HEK293 (cell line): ENCODE results near the gene ADD1.

Source experiments
- YY1 ChIP-seq: fragments of 450-650 bp; formaldehyde crosslinking; IDR thresholded peaks from 2 replicates; pipeline ENCODE4 v1.5.1; 2018; ENCODE audit warnings: missing biosample characterization, missing genetic modification characterization
- ZBTB8A ChIP-seq: fragments of 450-650 bp; formaldehyde crosslinking; IDR thresholded peaks from 2 replicates; pipeline ENCODE4 v1.5.1; 2016; ENCODE audit warnings: missing biosample characterization, missing genetic modification characterization
- ZFP41 ChIP-seq: fragments of 450-650 bp; formaldehyde crosslinking; IDR thresholded peaks from 2 replicates; pipeline ENCODE4 v1.5.1; 2016; ENCODE audit warnings: missing biosample characterization, missing genetic modification characterization, borderline replicate concordance
- ZSCAN23 ChIP-seq: fragments of 450-650 bp; formaldehyde crosslinking; IDR thresholded peaks from 2 replicates; pipeline ENCODE4 v1.5.1; 2016; ENCODE audit warnings: missing biosample characterization, missing genetic modification characterization
- TF ChIP-seq, protein P1 (sequence below): fragments of 450-650 bp; formaldehyde crosslinking; IDR thresholded peaks from 2 replicates; pipeline ENCODE4; 2016; ENCODE audit warnings: missing biosample characterization, missing genetic modification characterization
- TF ChIP-seq, protein P2 (sequence below): fragments of 450-650 bp; formaldehyde crosslinking; IDR thresholded peaks from 2 replicates; pipeline ENCODE4 v1.5.1; 2016; ENCODE audit warnings: missing biosample characterization, missing genetic modification characterization

DNA sequence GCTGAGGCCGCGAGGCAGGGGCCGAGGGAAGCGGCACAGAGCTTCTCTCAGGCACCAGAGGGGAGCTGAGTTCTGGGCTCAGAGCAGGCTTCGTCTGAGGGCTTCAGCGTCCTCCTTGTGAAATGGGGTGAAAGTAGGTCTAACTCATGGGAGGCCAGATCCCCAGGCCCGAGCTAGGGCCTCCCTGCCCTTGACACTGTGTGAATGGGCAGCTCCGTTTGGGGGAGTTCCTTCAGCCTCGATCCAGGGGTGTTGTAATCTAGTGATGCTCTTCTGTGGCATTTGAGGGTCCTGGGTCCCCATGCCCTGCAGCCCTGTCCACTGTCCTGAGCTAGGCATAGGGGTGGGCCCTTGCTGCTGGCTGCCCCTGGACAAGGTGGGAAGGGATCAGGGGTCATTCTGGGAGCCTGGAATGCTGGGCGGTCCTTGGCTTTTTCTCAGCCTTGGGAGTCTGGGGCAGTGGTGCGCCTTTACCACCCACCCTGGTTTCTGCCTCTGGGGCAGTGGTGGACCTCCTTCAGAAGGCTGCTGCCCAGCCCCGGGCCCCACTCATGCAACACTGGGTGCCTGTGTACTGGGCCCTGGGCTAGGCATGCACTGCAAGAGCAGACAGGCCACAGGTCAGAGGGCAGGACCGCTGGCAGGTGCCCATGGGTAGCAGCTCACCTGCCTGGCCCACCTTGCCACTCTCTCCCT lies 46.6 kb upstream of the ADD1 start:
- TF ChIP-seq, protein P1, sequence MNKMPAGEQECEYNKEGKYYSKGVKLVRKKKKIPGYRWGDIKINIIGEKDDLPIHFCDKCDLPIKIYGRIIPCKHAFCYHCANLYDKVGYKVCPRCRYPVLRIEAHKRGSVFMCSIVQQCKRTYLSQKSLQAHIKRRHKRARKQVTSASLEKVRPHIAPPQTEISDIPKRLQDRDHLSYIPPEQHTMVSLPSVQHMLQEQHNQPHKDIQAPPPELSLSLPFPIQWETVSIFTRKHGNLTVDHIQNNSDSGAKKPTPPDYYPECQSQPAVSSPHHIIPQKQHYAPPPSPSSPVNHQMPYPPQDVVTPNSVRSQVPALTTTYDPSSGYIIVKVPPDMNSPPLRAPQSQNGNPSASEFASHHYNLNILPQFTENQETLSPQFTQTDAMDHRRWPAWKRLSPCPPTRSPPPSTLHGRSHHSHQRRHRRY, result no peak
- TF ChIP-seq, protein P2, sequence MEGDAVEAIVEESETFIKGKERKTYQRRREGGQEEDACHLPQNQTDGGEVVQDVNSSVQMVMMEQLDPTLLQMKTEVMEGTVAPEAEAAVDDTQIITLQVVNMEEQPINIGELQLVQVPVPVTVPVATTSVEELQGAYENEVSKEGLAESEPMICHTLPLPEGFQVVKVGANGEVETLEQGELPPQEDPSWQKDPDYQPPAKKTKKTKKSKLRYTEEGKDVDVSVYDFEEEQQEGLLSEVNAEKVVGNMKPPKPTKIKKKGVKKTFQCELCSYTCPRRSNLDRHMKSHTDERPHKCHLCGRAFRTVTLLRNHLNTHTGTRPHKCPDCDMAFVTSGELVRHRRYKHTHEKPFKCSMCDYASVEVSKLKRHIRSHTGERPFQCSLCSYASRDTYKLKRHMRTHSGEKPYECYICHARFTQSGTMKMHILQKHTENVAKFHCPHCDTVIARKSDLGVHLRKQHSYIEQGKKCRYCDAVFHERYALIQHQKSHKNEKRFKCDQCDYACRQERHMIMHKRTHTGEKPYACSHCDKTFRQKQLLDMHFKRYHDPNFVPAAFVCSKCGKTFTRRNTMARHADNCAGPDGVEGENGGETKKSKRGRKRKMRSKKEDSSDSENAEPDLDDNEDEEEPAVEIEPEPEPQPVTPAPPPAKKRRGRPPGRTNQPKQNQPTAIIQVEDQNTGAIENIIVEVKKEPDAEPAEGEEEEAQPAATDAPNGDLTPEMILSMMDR (tag by site-specific recombination), result no peak
- TF ChIP-seq ZBTB8A (tag by site-specific recombination), result peak; percentile 16; the same call in 1 of the 2 replicates
- TF ChIP-seq ZFP41 (tag by site-specific recombination), result no peak
- no peak for TF ChIP-seq ZSCAN23 (tag by site-specific recombination)
- TF ChIP-seq YY1 (tag by site-specific recombination), result no peak
